HAP-1 (cell line): ENCODE results near the gene RAVER2.

Source experiments
- DNase-seq, 2 experiments: peaks; one replicate each; pipeline ENCODE4 v3.0.0-alpha.2; 2016 to 2020; ENCODE audit warnings: low spot score in 2 of 2
- H3K27me3 ChIP-seq: fragments of 250-450 bp; sonication (Bioruptor Pico); 2 replicates; pipeline ENCODE4 v1.5.1; 2020; ENCODE audit warnings: low read depth, mild to moderate bottlenecking, moderate library complexity
- H3K36me3 ChIP-seq: fragments of 250-450 bp; sonication (Bioruptor Pico); replicated peaks from 2 replicates; pipeline ENCODE4 v1.5.1; 2020; ENCODE audit warnings: mild to moderate bottlenecking
- H3K4me1 ChIP-seq: fragments of 250-450 bp; sonication (Bioruptor Pico); 2 replicates; pipeline ENCODE4 v1.5.1; 2020; ENCODE audit warnings: mild to moderate bottlenecking
- H3K4me3 ChIP-seq: fragments of 250-450 bp; sonication (Bioruptor Pico); 2 replicates; pipeline ENCODE4 v1.5.1; 2020; ENCODE audit warnings: mild to moderate bottlenecking, moderate library complexity
- H3K9me3 ChIP-seq: fragments of 250-450 bp; sonication (Bioruptor Pico); 2 replicates; pipeline ENCODE4 v1.5.1; 2020; ENCODE audit warnings: mild to moderate bottlenecking, moderate library complexity
- in situ Hi-C: fragments of 300-500 bp; cut with MboI; formaldehyde crosslinking; loops from 3 replicates; pipeline ENCODE4 v1.14.3; 2020; ENCODE audit warnings: low sequenced_read_pairs, inconsistent platforms, mixed read lengths

Gene RAVER2

DNA sequence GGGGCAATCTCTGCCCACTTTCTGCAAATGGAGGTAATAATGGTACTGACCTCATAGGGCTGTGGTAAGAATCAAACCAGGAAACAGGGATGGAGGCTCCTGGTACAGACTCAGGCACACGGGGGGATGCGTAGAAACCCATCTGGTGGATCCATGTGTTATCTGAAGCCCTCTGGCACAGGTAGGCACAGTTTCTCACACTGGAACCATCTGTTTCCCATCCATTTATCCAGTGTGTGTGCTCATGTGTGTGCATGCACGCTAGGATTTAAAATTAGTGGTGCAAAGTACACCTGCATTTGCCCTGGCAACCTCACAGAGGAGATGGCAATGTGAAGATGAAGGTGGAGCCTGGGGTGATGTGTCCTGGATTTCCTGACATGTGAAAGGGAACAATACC, 103.3 kb downstream of the RAVER2 start:
- in situ Hi-C loops = no loop called here
- no peaks in the 10 kb centered on the region for H3K9me3 ChIP-seq
- DNase-seq = no peak

DNA sequence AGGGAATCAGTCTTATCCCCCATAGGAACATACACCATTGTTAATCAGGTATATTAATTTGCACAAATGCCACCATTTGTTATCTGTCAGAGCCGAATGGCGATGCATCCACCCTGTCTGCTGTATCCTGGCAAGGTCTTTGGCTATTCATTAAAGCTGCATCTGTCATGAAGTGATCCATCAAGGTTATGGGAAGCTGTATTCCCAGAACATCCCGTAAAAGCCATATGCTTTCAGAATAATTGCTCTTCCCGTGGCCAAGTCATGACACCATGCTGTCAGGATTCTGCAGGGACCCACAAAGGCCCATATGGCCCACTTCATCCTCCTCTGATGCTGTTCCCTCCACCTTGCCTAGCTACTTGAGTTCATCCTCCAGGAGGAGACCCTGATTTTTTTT, 103.9 kb downstream of the RAVER2 start:
- no peaks in the 10 kb centered on the region for H3K4me1 ChIP-seq
- no peaks in the 10 kb centered on the region for H3K36me3 ChIP-seq
- no peaks in the 10 kb centered on the region for H3K9me3 ChIP-seq
- in situ Hi-C loops = no loop called here
- no peak for DNase-seq
- no peak overlapping the region for H3K4me3 ChIP-seq
- no peaks in the 10 kb centered on the region for H3K27me3 ChIP-seq

More for the DNA sequence above, 103.3 kb downstream of the RAVER2 start:
- no peak overlapping the region for H3K4me3 ChIP-seq
- H3K27me3 ChIP-seq = no peaks in the 10 kb centered on the region
- no peaks in the 10 kb centered on the region for H3K4me1 ChIP-seq
- H3K36me3 ChIP-seq = no peaks in the 10 kb centered on the region

DNA sequence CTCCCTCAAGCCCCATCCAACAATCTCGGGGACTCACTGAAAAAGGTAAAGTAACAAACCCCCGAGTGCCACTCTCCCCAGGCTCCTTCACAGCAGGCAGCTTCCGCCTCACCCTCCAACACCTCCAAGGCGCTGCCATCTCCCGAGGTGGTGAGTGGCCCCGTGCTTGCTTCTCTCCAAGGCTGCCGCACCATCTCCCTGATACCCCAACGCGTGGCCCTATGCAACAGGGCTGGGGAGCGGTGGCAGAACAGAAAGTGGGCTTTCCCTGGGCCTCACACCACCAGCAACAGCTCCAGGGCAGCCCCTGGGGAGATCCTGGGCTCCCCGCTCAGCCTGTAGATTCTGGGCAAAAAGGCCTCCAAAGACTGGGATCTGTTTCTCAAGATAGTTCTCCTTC, 105.1 kb downstream of the RAVER2 start:
- Histone ChIP-seq H3K9me3 (no peaks in the 10 kb centered on the region), H3K27me3 (no peaks in the 10 kb centered on the region), H3K4me1 (no peaks in the 10 kb centered on the region), H3K4me3 (no peak overlapping the region), H3K36me3 (no peaks in the 10 kb centered on the region)
- DNase-seq = no peak
- in situ Hi-C loops = no loop called here

DNA sequence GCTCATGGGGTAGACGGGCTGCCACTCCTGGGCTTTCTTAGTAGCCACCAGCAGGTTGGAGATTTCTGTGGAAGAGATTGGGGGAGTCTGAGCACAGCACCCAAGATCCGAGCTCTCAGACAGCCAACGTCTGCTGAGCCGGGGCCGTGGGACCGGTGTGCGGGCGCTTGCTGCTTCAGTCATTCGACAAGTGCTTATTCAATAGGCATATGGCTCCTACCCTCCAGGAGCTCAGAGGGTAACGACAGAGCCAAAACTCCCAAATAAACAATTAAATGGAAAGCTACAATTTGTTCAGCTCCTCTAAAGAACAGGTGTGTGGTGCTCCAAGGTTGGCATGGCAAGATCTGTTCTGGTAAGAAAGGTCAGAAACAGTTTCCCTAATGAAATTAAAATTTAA, 106.0 kb downstream of the RAVER2 start:
- Histone ChIP-seq H3K27me3 (no peaks in the 10 kb centered on the region), H3K9me3 (no peaks in the 10 kb centered on the region), H3K4me1 (no peaks in the 10 kb centered on the region), H3K4me3 (no peak overlapping the region), H3K36me3 (no peaks in the 10 kb centered on the region)
- no peak for DNase-seq
- in situ Hi-C loops = no loop called here

DNA sequence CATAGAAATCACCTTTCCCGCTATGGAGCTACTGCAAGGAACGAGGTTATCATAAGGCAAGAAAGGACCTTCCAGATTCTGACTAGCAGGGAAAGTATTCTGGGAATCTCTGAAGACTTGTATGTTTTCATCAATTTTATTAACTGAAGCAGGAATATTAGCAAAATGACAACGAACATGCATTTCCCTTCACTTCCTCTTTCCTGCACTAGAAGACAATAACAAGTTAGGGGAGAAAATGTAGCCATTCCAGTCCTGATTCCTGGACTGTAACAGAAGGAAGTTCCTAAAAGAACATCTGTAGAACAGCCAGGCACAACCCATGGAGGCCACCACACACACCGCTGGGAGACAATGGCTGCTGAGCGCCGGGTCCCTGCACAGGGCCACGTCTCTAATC, 106.8 kb downstream of the RAVER2 start:
- H3K27me3 ChIP-seq = no peaks in the 10 kb centered on the region
- no peaks in the 10 kb centered on the region for H3K36me3 ChIP-seq
- H3K9me3 ChIP-seq = no peaks in the 10 kb centered on the region
- no peaks in the 10 kb centered on the region for H3K4me1 ChIP-seq
- in situ Hi-C loops = no loop called here
- DNase-seq = no peak
- no peak overlapping the region for H3K4me3 ChIP-seq

DNA sequence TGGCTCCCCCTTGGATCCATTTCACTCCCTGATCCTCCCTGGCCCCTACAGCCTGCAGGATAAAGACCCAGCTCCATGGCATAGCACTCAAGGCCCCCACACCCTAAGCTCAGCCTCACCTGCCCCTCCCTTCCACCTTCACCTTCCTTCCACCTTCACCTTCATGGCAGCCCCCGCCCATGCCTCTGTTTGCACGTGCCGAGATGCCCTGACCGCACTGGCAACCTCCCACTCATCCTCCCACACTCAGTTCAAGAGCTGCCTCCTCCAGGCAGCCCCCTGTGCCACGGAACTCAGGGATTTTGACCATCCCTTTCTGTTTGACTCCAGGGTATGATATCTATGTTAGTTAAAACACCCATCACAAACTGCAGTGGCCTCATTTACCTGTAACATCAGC, 109.8 kb downstream of the RAVER2 start:
- H3K4me3 ChIP-seq = no peak overlapping the region
- no peaks in the 10 kb centered on the region; the same call in 1 of the 2 replicates for H3K36me3 ChIP-seq
- H3K9me3 ChIP-seq = no peaks in the 10 kb centered on the region
- H3K4me1 ChIP-seq = no peaks in the 10 kb centered on the region
- H3K27me3 ChIP-seq = no peaks in the 10 kb centered on the region
- in situ Hi-C loops = no loop called here
- no peak for DNase-seq

DNA sequence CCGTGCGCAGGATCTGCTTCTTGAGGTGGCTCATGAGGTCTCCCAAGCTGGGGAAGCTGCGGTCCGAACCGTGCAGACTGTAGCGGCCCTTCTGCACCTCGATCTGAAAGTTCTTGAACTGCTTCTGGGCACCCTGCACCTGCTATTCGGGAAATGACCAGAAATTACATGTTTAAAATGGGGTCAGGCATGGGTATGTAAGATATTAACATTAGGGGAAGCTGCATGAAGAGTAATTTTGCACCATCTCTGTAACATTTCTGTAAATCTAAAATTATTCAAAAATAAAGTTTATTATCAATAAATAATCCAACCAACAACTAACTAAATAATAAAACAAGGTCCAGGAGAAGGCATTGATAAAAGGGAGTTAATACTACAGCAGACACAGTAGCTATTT, 110.7 kb downstream of the RAVER2 start:
- no peaks in the 10 kb centered on the region for H3K27me3 ChIP-seq
- no peaks in the 10 kb centered on the region; the same call in 1 of the 2 replicates for H3K36me3 ChIP-seq
- in situ Hi-C loops = no loop called here
- H3K9me3 ChIP-seq = no peaks in the 10 kb centered on the region
- no peak overlapping the region for H3K4me3 ChIP-seq
- H3K4me1 ChIP-seq = no peaks in the 10 kb centered on the region
- DNase-seq = no peak

DNA sequence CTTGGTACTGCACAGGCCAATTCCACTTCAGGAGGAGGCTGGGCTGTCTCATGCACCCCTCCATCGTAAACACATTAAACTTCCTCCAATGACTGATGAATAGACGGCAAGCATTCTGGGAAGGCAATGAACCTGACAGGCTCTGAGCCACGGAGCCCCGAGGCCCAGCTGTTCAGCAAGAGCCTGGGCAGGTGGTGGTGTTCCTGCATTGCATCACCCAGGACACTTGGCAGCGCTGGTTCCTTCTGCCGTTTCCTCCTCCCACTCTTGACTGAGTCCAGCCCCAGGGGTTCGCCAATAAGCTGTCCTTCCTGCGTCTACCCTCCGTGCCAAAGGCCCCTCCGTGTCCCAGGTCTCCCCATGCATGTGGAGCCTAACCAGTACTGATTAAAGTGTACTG, 111.7 kb downstream of the RAVER2 start:
- Histone ChIP-seq H3K9me3 (no peaks in the 10 kb centered on the region), H3K4me1 (no peaks in the 10 kb centered on the region), H3K36me3 (no peaks in the 10 kb centered on the region; the same call in 1 of the 2 replicates), H3K4me3 (no peak overlapping the region), H3K27me3 (no peaks in the 10 kb centered on the region)
- no peak for DNase-seq
- in situ Hi-C loops = no loop called here

DNA sequence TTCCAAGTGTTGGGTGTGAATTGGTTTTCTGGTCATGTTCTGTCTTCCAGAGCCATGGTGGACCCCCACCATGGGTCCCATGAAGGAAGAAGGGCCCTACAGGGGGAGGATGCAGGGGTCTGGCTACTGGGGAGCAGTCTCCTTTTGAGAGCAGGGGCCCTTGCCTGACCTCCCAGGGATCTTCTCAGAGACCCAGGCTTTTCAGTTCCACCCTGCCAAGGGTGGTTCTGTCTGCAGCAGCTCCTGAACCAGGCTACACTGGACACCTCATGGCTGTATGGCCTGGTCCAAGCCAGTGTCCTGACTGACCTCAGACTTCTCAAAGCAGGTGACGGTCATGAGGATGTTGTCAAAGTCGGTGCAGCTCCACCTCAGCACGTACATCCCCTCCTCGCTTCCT, 112.5 kb downstream of the RAVER2 start:
- no peak overlapping the region for H3K4me3 ChIP-seq
- no peaks in the 10 kb centered on the region for H3K27me3 ChIP-seq
- in situ Hi-C loops = no loop called here
- no peaks in the 10 kb centered on the region; the same call in 1 of the 2 replicates for H3K36me3 ChIP-seq
- no peak for DNase-seq
- no peaks in the 10 kb centered on the region for H3K4me1 ChIP-seq
- no peaks in the 10 kb centered on the region for H3K9me3 ChIP-seq

DNA sequence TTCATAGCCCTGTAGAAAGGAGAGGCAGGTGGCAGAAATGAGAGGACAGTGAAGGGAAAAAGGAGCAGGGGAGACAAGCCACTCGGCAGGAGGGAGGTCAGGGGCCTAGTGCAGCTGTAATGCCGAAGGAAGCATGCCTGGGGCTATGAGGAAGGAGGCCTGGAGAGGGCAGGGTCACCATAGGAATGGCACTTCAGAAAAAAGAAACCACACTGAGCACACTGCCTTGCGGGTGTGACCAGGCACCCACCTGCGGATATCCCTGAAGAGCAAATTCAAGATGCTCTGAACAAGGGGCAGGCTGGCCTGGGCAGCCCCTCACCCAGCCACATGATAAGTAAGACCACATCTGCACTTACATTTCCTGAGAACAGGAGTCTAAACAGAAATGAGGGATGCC, 116.7 kb downstream of the RAVER2 start:
- no peak for DNase-seq
- Histone ChIP-seq H3K4me3 (no peak overlapping the region), H3K27me3 (no peaks in the 10 kb centered on the region), H3K36me3 (peaks cover 4% of the 10 kb centered on the region), H3K4me1 (no peaks in the 10 kb centered on the region), H3K9me3 (no peaks in the 10 kb centered on the region)
- in situ Hi-C loops = no loop called here

DNA sequence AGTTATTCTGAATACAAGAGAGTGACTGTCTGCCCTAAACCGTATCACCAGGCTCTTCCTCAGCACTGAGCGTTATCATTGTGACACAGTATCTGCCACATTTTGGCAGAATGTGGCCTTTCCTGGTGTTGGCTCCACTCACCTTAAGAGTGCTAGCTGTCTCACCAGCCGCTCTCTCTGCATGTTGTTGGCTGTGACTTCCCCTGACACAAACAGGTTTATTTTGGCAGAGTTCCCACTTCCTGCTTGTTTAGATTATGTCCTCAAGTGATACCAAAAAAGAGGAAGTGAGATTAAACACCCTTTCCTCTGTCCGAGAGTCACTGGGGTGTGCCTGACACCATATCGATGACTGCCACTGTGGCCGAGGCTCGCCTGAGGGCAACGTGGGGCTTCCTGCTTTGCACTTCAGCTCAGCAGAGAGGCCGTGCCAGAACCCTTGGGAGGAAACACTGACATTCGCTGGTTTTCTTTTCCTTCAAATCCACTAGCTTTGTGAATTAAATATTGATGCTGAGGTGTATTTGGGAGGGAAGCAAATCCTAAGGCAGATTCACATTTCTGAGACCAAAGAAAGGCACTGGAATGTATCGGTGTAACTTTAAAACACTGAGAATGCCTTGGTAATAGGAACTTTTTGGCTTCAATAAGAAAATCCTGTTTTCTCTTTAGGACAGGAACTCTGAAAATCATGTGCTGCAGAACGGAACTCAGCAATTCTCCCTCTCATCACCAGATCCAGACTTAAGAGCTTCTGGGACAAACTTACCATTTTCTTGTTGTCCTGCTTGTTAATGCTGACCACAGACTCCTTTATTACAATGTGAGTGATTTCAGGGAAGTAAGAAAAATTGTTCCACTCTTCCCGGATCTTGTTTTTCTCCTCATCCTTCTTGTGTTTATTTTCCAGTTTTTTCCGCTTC, 119.4 kb downstream of the RAVER2 start:
- Histone ChIP-seq H3K4me1 (no peaks in the 10 kb centered on the region), H3K27me3 (no peaks in the 10 kb centered on the region), H3K9me3 (no peaks in the 10 kb centered on the region), H3K4me3 (no peak overlapping the region), H3K36me3 (peaks cover 4% of the 10 kb centered on the region)
- in situ Hi-C loops = no loop called here
- DNase-seq = no peak

DNA sequence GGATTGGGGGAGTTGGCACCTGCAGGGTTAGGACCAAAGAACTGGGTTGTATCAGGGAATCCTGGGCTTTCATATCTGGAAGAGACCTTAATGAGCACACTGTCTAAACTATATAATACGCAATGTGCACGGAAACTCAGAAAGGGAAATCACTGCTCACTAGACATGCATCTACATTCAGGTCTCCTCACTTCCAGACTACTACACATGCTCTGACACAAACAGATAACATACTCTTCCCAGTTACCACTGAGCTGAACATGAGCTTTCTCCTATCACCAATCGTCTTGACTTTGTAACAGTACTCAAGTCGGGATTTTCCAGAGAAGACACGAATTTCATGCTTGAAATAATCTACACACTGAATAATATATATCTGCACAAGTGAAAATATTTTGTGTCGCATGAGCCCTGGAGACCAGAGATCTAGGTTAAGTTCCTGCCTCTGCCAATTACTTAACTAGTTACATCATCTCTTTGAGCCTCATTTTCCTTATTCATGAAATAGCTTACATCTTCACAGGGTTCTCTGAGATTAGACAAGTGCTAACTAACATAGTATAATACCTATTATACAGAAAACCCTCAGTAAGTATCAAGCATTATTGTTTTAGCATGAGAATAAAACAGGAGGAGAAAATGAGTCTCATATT, 120.4 kb downstream of the RAVER2 start:
- in situ Hi-C loops = no loop called here
- peaks cover 4% of the 10 kb centered on the region for H3K36me3 ChIP-seq
- H3K4me3 ChIP-seq = no peak overlapping the region
- H3K4me1 ChIP-seq = no peaks in the 10 kb centered on the region
- no peaks in the 10 kb centered on the region for H3K27me3 ChIP-seq
- no peak for DNase-seq
- H3K9me3 ChIP-seq = no peaks in the 10 kb centered on the region

DNA sequence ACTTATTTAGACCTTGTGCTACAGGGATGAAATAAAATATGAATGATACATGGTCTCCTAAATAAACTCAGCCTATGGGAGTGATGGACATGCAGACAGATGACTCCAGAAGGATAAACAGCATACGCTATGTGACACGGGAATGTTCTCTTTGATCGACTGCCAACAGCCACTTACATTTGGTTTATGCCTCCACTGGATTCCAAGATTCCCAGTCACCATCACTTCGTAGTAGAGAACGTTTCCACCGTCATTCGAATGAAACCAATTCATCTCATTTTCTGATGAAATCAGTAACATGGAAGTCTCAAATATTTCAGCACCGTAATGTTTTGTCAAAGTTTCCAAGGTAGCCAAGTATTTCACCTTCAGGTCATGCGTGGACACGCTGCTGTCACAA, 121.8 kb downstream of the RAVER2 start:
- no peaks in the 10 kb centered on the region for H3K27me3 ChIP-seq
- H3K4me1 ChIP-seq = no peaks in the 10 kb centered on the region
- peaks cover 4% of the 10 kb centered on the region for H3K36me3 ChIP-seq
- in situ Hi-C loops = no loop called here
- DNase-seq = no peak
- H3K4me3 ChIP-seq = no peak overlapping the region
- no peaks in the 10 kb centered on the region for H3K9me3 ChIP-seq

DNA sequence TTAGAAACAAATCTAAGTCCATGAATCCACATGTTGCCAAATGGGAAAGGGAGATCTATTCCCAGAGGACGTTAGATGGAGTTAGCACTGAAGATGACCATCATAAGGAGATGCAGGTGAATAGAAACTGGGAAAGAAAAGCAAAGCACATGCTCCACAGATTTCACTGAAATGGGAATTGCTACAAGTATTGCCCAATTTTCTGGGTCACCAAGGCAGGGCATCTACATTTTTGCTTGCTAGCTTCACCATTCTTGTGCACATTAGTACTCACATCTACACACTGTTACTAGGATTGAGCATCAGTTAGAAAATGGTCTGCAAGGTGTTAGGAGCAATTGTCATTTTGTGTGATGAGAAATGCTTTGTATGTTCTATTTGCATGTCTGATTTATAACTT, 122.4 kb downstream of the RAVER2 start:
- Histone ChIP-seq H3K4me3 (no peak overlapping the region), H3K36me3 (peaks cover 4% of the 10 kb centered on the region), H3K4me1 (no peaks in the 10 kb centered on the region), H3K9me3 (no peaks in the 10 kb centered on the region), H3K27me3 (no peaks in the 10 kb centered on the region)
- in situ Hi-C loops = no loop called here
- DNase-seq = no peak
